Keratinocyte (primary cell): ENCODE results near the gene INHBC. TPM values are rescaled to one million over a fixed set of nuclear protein-coding genes. Genes with fewer than 3 reads are reported as not detected.

Experiments used
- DNase-seq: peaks from one replicate; pipeline ENCODE4 v3.0.0-alpha.2; 2011; ENCODE audit warnings: low read depth, missing footprints, low spot score
- FAIRE-seq: peaks from 2 replicates; lab custom pipeline; 2011; peaks lifted over from hg19 to GRCh38; lab: Jason Lieb, UNC
- H2AFZ ChIP-seq: 2 replicates; pipeline ENCODE4 v1.6.0; 2012; ENCODE audit warnings: low read length, control low read depth, inconsistent platforms; ENCODE audit not compliant: control insufficient read depth
- H3K27ac ChIP-seq: 2 replicates; pipeline ENCODE4 v1.5.1; 2011; ENCODE audit warnings: low read length; ENCODE audit not compliant: control insufficient read depth, insufficient read depth
- H3K27me3 ChIP-seq: 3 replicates; pipeline ENCODE4 v1.6.0; 2011; ENCODE audit warnings: low read length; ENCODE audit not compliant: control insufficient read depth, insufficient read depth; ENCODE audit errors: extremely low read depth
- H3K36me3 ChIP-seq, 2 experiments: 2 replicates in 1 of 2; 3 replicates in 1 of 2; pipeline ENCODE4 v1.5.1; 2011; ENCODE audit warnings: low read length in 2 of 2, mild to moderate bottlenecking in 1 of 2; ENCODE audit not compliant: control insufficient read depth in 2 of 2, insufficient read depth in 2 of 2; ENCODE audit errors: extremely low read depth in 1 of 2
- H3K4me1 ChIP-seq: 3 replicates; pipeline ENCODE4 v1.5.1; 2011; ENCODE audit warnings: low read length; ENCODE audit not compliant: control insufficient read depth, insufficient read depth; ENCODE audit errors: extremely low read depth
- H3K4me2 ChIP-seq: 3 replicates; pipeline ENCODE4 v1.6.0; 2011; ENCODE audit warnings: low read depth, low read length; ENCODE audit not compliant: control insufficient read depth, insufficient read depth; ENCODE audit errors: extremely low read depth
- H3K4me3 ChIP-seq, 3 experiments: fragments of 200-600 bp in 1 of 3; sonication (generic) in 1 of 3; 2 replicates in 2 of 3; 3 replicates in 1 of 3; pipeline ENCODE4 v1.5.1; 2011 to 2016; ENCODE audit warnings: low read length in 3 of 3, mild to moderate bottlenecking in 3 of 3, control low read depth in 2 of 3, inconsistent platforms in 1 of 3, low read depth in 1 of 3, mixed read lengths in 1 of 3, mixed run types in 1 of 3, moderate library complexity in 1 of 3; ENCODE audit not compliant: control insufficient read depth in 2 of 3, insufficient read depth in 2 of 3; ENCODE audit errors: extremely low read depth in 1 of 3
- H3K79me2 ChIP-seq: 2 replicates; pipeline ENCODE4 v1.6.0; 2012; ENCODE audit warnings: low read length; ENCODE audit not compliant: control insufficient read depth, insufficient read depth
- H3K9ac ChIP-seq: 3 replicates; pipeline ENCODE4 v1.6.0; 2011; ENCODE audit warnings: low read length; ENCODE audit not compliant: control insufficient read depth, insufficient read depth; ENCODE audit errors: extremely low read depth
- H3K9me1 ChIP-seq: 3 replicates; pipeline ENCODE4 v1.6.0; 2011; ENCODE audit warnings: low read length; ENCODE audit not compliant: control insufficient read depth, insufficient read depth; ENCODE audit errors: extremely low read depth
- H3K9me3 ChIP-seq: 2 replicates; pipeline ENCODE4 v1.5.1; 2012; ENCODE audit warnings: low read depth, low read length; ENCODE audit not compliant: control insufficient read depth
- H4K20me1 ChIP-seq: 3 replicates; pipeline ENCODE4 v1.6.0; 2011; ENCODE audit warnings: low read length; ENCODE audit not compliant: control insufficient read depth, insufficient read depth; ENCODE audit errors: extremely low read depth
- EZH2 ChIP-seq: IDR thresholded peaks from one replicate; pipeline ENCODE4 v1.6.1; 2012; ENCODE audit warnings: inconsistent platforms, mild to moderate bottlenecking, low read length, moderate library complexity
- dilution Hi-C: fragments of 300-500 bp; cut with MboI; formaldehyde crosslinking; loops from one replicate; pipeline ENCODE4 v1.7.0; 2020; ENCODE audit warnings: low sequenced_read_pairs; ENCODE audit not compliant: extremely low pct_ligation_motif_present
- polyA plus RNA-seq, 5 experiments: library from polyadenylated mRNA; depleted of rRNA in 3 of 5; stranded (reverse) in 3 of 5; stranded (forward) in 1 of 5; unstranded in 1 of 5; fragments of >200 nt; gene quantifications; 1 replicate in 1 of 5; 2 replicates in 3 of 5; 3 replicates in 1 of 5; pipeline versions ENCODE4 v1.2.1 to v1.2.3, GENCODE V29; 2011 to 2012; ENCODE audit warnings: missing spikeins in 2 of 5, low read depth in 1 of 5, low replicate concordance in 1 of 5
- TF ChIP-seq, protein P1 (sequence below), 3 experiments: IDR thresholded peaks in 1 of 3; conservative IDR thresholded peaks in 1 of 3; optimal IDR thresholded peaks in 1 of 3; 2 replicates in 2 of 3; 3 replicates in 1 of 3; pipeline versions ENCODE3 to v1.5.1; 2011; ENCODE audit warnings: low read length in 3 of 3, mild to moderate bottlenecking in 3 of 3, moderate library complexity in 2 of 3, control low read depth in 1 of 3, inconsistent platforms in 1 of 3; ENCODE audit not compliant: insufficient read depth in 2 of 3; ENCODE audit errors: extremely low read depth in 1 of 3

Gene INHBC
- polyA plus RNA-seq, 1 donor (not counting 4 experiments of a cell fraction or from before 2014, with no cell fraction given) = 0.04 TPM

- Histone ChIP-seq H3K9me3 (no peaks in the 10 kb centered on the region), H4K20me1 (no peaks in the 10 kb centered on the region), H3K36me3 (no peaks in the 10 kb centered on the region), H3K4me3 (no peak overlapping the region), H3K4me2 (no peak overlapping the region), H3K9ac (no peak overlapping the region), H3K9me1 (no peaks in the 10 kb centered on the region), H2AFZ (no peak overlapping the region), H3K4me1 (peaks cover 2% of the 10 kb centered on the region), H3K79me2 (no peaks in the 10 kb centered on the region), H3K27ac (no peak overlapping the region), H3K27me3 (peaks cover 82% of the 10 kb centered on the region)
- FAIRE-seq (no peak), DNase-seq (no peak)
- dilution Hi-C loops = no loop called here
- no peak for TF ChIP-seq EZH2
- TF ChIP-seq, protein P1, sequence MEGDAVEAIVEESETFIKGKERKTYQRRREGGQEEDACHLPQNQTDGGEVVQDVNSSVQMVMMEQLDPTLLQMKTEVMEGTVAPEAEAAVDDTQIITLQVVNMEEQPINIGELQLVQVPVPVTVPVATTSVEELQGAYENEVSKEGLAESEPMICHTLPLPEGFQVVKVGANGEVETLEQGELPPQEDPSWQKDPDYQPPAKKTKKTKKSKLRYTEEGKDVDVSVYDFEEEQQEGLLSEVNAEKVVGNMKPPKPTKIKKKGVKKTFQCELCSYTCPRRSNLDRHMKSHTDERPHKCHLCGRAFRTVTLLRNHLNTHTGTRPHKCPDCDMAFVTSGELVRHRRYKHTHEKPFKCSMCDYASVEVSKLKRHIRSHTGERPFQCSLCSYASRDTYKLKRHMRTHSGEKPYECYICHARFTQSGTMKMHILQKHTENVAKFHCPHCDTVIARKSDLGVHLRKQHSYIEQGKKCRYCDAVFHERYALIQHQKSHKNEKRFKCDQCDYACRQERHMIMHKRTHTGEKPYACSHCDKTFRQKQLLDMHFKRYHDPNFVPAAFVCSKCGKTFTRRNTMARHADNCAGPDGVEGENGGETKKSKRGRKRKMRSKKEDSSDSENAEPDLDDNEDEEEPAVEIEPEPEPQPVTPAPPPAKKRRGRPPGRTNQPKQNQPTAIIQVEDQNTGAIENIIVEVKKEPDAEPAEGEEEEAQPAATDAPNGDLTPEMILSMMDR (optimal IDR thresholded peaks at IDR 0.05 in 1 of 3, IDR thresholded peaks at IDR 0.05 in 1 of 3, conservative IDR thresholded peaks at IDR 0.05 in 1 of 3; ENCODE audit: extremely low read depth in 1 of 3, insufficient read depth in 2 of 3, low read length in 3 of 3) = no peak
Observed at GRCh38 chr12:57470970-57471656, 36.5 kb downstream of the INHBC start.

DNA sequence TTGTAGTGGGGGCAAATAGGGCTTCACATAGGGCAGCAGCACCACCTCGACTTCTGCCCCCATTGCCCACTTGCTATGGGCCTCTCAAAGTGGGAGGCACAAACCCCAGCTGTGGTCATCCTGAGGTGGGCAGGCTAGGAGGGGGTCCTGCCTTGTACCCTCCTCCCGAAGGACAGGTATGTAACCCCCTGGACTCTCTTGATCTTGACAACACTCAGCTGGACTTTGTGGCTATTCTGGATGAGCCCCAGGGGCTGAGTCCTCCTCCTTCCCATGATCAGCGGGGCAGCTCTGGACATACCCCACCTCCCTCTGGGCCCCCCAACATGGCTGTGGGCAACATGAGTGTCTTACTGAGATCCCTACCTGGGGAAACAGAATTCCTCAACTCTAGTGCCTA is 37.1 kb downstream of the INHBC start:
- no peaks in the 10 kb centered on the region for H3K9me3 ChIP-seq
- H3K4me3 ChIP-seq = no peak overlapping the region
- no peaks in the 10 kb centered on the region for H4K20me1 ChIP-seq
- H3K4me2 ChIP-seq = no peak overlapping the region
- dilution Hi-C loops = no loop called here
- no peak overlapping the region for H2AFZ ChIP-seq
- FAIRE-seq (no peak), DNase-seq (no peak)
- H3K36me3 ChIP-seq = no peaks in the 10 kb centered on the region
- no peaks in the 10 kb centered on the region for H3K79me2 ChIP-seq
- no peak overlapping the region for H3K9ac ChIP-seq
- peaks cover 3% of the 10 kb centered on the region for H3K4me1 ChIP-seq
- H3K27me3 ChIP-seq = peaks cover 86% of the 10 kb centered on the region
- no peak overlapping the region for H3K27ac ChIP-seq
- H3K9me1 ChIP-seq = no peaks in the 10 kb centered on the region
- TF ChIP-seq EZH2 = no peak
- TF ChIP-seq, protein P1 (optimal IDR thresholded peaks at IDR 0.05 in 1 of 3, IDR thresholded peaks at IDR 0.05 in 1 of 3, conservative IDR thresholded peaks at IDR 0.05 in 1 of 3; ENCODE audit: extremely low read depth in 1 of 3, insufficient read depth in 2 of 3, low read length in 3 of 3) = no peak
